Mesendoderm (in vitro differentiated cells): ENCODE measurements around the gene DNAJC4.

Source experiments
- DNase-seq: peaks from one replicate; pipeline ENCODE4 v3.0.0; 2013
- H2AK5ac ChIP-seq: 2 replicates; pipeline ENCODE4 v1.6.1; 2013; ENCODE audit warnings: low read length, inconsistent platforms
- H2BK120ac ChIP-seq: 2 replicates; pipeline ENCODE4 v1.6.1; 2013; ENCODE audit warnings: low read depth, mild to moderate bottlenecking, low read length, moderate library complexity, mixed read lengths
- H2BK15ac ChIP-seq: replicated peaks from 2 replicates; pipeline ENCODE4 v1.6.1; 2013; ENCODE audit warnings: low read depth, mild to moderate bottlenecking, moderate library complexity
- H2BK5ac ChIP-seq: 2 replicates; pipeline ENCODE4 v1.6.1; 2013; ENCODE audit warnings: low read length, inconsistent platforms
- H3K18ac ChIP-seq: 2 replicates; pipeline ENCODE4 v1.6.1; 2013; ENCODE audit warnings: mild to moderate bottlenecking, low read length, mixed read lengths
- H3K23ac ChIP-seq: one replicate; pipeline ENCODE4 v1.6.1; 2013; ENCODE audit warnings: low read length
- H3K27ac ChIP-seq: 2 replicates; pipeline ENCODE4 v1.5.1; 2013; ENCODE audit warnings: low read depth, mild to moderate bottlenecking, inconsistent platforms, low read length, moderate library complexity
- H3K27me3 ChIP-seq: 2 replicates; pipeline ENCODE4 v1.6.1; 2013; ENCODE audit warnings: low read length, control low read depth, mild to moderate bottlenecking, inconsistent platforms; ENCODE audit not compliant: insufficient read depth, poor library complexity
- H3K36me3 ChIP-seq: 2 replicates; pipeline ENCODE4 v1.6.1; 2013; ENCODE audit warnings: low read length, inconsistent platforms; ENCODE audit not compliant: control insufficient read depth, insufficient read depth
- H3K4ac ChIP-seq: one replicate; pipeline ENCODE4 v1.6.1; 2013; ENCODE audit warnings: low read depth, mild to moderate bottlenecking, low read length, moderate library complexity
- H3K4me1 ChIP-seq: 2 replicates; pipeline ENCODE4 v1.6.1; 2013; ENCODE audit warnings: low read depth, low read length, inconsistent platforms; ENCODE audit not compliant: control insufficient read depth
- H3K4me2 ChIP-seq: 2 replicates; pipeline ENCODE4 v1.6.1; 2013; ENCODE audit warnings: low read length
- H3K4me3 ChIP-seq: 2 replicates; pipeline ENCODE4 v1.5.1; 2013; ENCODE audit warnings: mild to moderate bottlenecking, low read length
- H3K56ac ChIP-seq: one replicate; pipeline ENCODE4 v1.6.1; 2013; ENCODE audit warnings: low read length
- H3K79me1 ChIP-seq: 2 replicates; pipeline ENCODE4 v1.6.1; 2013; ENCODE audit warnings: low read length, inconsistent platforms
- H3K79me2 ChIP-seq: 2 replicates; pipeline ENCODE4 v1.6.1; 2013; ENCODE audit warnings: mild to moderate bottlenecking, low read length; ENCODE audit not compliant: control insufficient read depth, insufficient read depth
- H3K9ac ChIP-seq: 2 replicates; pipeline ENCODE4 v1.6.1; 2013; ENCODE audit warnings: low read length, inconsistent platforms
- H4K5ac ChIP-seq: one replicate; pipeline ENCODE4 v1.6.1; 2013; ENCODE audit warnings: low read length
- H4K8ac ChIP-seq: one replicate; pipeline ENCODE4 v1.6.1; 2013; ENCODE audit warnings: low read depth, mild to moderate bottlenecking, control low read depth, low read length, moderate library complexity
- WGBS: extraction: QIAGEN DNeasy Blood & Tissue Kit; methylation state at CpG from one replicate; pipeline ENCODE4 v1.1.7; 2013; ENCODE audit warnings: low lambda C conversion rate, missing lambda C conversion rate; ENCODE audit not compliant: insufficient coverage; ENCODE audit errors: extremely low coverage; 5-methylcytosine and 5-hydroxymethylcytosine counted together

Gene DNAJC4

DNA sequence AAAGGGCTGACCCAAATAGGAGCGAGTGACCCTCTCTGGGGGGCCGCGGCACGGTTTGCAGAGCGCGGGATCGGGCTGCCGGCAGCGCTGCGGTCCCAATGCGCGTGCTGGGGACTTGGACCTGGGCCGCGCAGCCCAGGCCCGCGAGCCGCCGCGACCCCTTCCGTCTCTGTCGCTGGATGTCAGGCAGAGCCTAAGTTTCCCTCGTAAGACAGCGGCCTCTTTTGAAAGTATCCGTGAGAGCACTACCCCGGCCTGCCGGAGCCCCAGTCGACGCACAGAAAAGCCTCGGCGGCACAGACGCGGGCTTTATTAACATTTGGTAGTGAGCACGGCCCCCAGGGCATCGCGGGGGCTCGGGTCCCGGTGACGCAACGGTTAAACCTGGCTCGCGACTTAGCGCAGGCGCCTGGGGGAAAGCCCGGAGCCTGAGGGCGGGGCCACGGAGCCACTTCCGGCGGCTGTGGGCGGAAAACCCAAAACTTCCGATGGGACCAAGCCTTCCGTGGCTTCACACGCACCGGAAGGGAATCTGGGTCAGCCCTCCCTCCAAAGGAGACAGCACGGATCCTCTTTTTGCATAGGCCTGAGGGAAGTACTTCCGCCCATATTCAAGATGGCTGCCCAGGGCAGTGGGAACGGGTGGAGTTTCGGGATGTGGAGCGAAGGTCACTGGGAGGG, 39.3 kb downstream of the DNAJC4 start:
- H2AK5ac ChIP-seq: no peak overlapping the region
- H4K8ac ChIP-seq: no peak overlapping the region
- H3K56ac ChIP-seq: peak overlapping the region; percentile 97
- peak overlapping the region; percentile 14 for H2BK120ac ChIP-seq
- peaks cover 1% of the 10 kb centered on the region for H3K36me3 ChIP-seq
- peak overlapping the region; percentile 74 for H3K4ac ChIP-seq
- H3K79me1 ChIP-seq: no peaks in the 10 kb centered on the region
- H3K27ac ChIP-seq: peak overlapping the region; percentile 96
- H3K27me3 ChIP-seq: no peaks in the 10 kb centered on the region
- WGBS: no CpG with 5 or more reads among the region's 58 CpGs
- H3K23ac ChIP-seq: no peak overlapping the region
- peak; percentile 100 for DNase-seq
- H3K9ac ChIP-seq: peak overlapping the region; percentile 93
- peak overlapping the region; percentile 81 for H3K18ac ChIP-seq
- no peaks in the 10 kb centered on the region for H3K79me2 ChIP-seq
- peaks cover 5% of the 10 kb centered on the region for H3K4me1 ChIP-seq
- peak overlapping the region; percentile 65 for H2BK5ac ChIP-seq
- peak overlapping the region; percentile 62 for H3K4me3 ChIP-seq
- peak overlapping the region; percentile 94 for H3K4me2 ChIP-seq
- H4K5ac ChIP-seq: no peak overlapping the region
- no peak overlapping the region for H2BK15ac ChIP-seq

DNA sequence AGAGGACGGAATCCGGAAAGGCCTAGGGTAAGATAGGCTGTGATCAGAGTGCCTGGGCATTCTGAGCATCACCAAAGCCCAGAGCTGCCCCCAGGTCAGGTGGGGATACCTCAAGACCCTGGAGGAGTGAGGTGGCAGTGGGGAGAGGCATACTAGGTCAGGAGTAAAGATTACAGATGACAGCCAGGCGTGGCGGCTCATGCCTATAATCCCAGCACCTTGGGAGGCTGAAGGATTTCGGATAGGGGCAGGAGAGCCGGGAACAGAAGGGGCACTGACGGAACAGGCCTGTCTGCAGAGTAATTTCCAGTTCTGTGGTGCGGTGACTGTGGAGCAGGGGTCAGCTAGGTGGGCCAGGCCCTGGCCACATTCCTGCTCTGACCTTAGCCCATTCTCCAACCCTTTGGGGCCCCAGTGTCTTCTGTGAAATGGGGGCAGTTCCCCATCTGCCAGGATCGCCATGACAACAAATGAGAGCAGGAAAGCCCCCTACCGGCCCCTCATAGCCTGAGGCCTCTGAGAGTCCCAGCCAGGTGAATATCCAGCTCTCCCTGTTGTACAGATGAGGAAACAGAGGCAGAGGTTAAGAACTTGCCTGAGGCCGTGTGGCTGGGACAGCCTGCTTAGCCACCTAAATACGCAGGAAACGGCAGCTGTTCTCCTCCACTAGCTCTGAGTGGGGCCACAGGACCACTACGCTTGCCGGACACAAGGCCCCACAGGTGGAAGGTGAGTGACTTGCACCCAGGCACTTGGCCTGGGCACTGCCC, 44.9 kb downstream of the DNAJC4 start:
- no peak for DNase-seq
- no peaks in the 10 kb centered on the region for H3K27me3 ChIP-seq
- WGBS: no CpG with 5 or more reads among the region's 15 CpGs
- H2BK15ac ChIP-seq: no peak overlapping the region
- no peak overlapping the region for H3K27ac ChIP-seq
- H3K36me3 ChIP-seq: no peaks in the 10 kb centered on the region
- H3K4me3 ChIP-seq: no peak overlapping the region
- no peak overlapping the region for H2AK5ac ChIP-seq
- H3K4me1 ChIP-seq: no peaks in the 10 kb centered on the region
- H3K56ac ChIP-seq: peak overlapping the region; percentile 25
- no peak overlapping the region for H4K5ac ChIP-seq
- H3K4me2 ChIP-seq: no peak overlapping the region
- no peaks in the 10 kb centered on the region for H3K79me2 ChIP-seq
- no peak overlapping the region for H3K18ac ChIP-seq
- H3K9ac ChIP-seq: no peak overlapping the region
- H2BK120ac ChIP-seq: no peak overlapping the region
- no peak overlapping the region for H3K4ac ChIP-seq
- no peak overlapping the region for H3K23ac ChIP-seq
- no peaks in the 10 kb centered on the region for H3K79me1 ChIP-seq
- H2BK5ac ChIP-seq: no peak overlapping the region
- H4K8ac ChIP-seq: no peak overlapping the region

DNA sequence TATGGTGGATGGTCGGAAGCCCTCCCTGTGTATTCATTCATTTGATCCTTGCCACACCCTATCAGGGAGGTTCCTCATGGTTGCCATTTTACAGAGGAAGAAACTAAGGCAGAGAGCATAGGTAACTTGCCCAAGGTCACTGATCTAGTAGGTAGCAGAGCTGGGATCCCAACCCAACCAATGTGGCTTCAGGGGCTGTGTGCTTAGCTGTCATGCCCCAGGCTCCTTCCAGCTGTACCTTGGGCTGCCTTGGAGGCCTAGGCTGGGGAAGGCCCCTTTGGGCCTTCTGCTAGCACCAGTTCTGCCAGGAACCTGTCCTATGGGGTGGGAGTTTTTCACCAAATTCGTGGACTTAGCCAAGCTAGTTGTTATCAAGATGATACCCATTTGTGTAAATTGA, 45.5 kb downstream of the DNAJC4 start:
- no peaks in the 10 kb centered on the region for H3K4me1 ChIP-seq
- H3K27me3 ChIP-seq: no peaks in the 10 kb centered on the region
- no peak overlapping the region for H3K27ac ChIP-seq
- no peak overlapping the region for H3K4me3 ChIP-seq
- no peaks in the 10 kb centered on the region for H3K79me1 ChIP-seq
- H3K4me2 ChIP-seq: no peak overlapping the region
- no peak overlapping the region for H3K4ac ChIP-seq
- H2AK5ac ChIP-seq: no peak overlapping the region
- no peak overlapping the region for H2BK5ac ChIP-seq
- H3K23ac ChIP-seq: no peak overlapping the region
- no CpG with 5 or more reads among the region's 2 CpGs for WGBS
- H4K5ac ChIP-seq: no peak overlapping the region
- H3K79me2 ChIP-seq: no peaks in the 10 kb centered on the region
- H4K8ac ChIP-seq: no peak overlapping the region
- no peak for DNase-seq
- H3K36me3 ChIP-seq: no peaks in the 10 kb centered on the region
- H3K9ac ChIP-seq: no peak overlapping the region
- no peak overlapping the region for H3K18ac ChIP-seq
- no peak overlapping the region for H3K56ac ChIP-seq
- no peak overlapping the region for H2BK120ac ChIP-seq
- no peak overlapping the region for H2BK15ac ChIP-seq

DNA sequence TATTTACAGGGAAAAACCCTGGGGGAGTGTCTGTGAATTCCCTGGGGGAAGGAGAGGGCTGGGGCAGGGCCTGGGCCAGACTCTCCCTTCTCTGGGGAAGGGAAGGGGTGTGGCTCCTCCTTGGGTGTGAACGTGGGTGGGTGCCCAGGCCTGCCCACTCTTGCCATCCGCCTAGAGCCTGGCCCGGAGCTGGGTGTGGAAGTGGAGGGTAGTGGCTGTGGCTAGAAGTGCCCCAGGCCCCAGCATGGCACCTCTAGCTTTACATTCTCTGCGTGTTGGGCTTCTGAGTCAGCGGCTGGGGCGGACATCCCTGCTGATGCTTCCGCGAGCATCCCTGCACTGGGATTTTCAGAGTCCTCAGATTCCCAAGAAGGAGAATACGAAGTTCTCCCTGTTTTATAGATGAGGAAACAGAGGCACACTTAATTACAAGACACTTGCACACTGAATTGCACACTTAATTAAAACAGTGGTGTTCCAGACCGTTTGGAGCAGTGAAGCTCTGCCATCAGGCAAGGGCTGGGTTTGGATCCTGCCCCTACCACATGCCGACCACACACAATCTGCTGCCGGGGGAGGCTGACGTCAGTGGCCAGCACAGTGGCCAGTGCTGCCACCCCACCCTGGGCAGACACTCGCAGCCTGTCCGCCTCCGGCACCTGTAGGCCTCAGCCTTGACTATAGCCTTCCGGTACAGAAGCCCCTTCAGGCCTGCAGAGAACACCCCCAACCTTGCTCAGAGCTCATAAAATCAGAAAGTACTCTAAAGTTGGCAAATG, 46.5 kb downstream of the DNAJC4 start:
- WGBS: no CpG with 5 or more reads among the region's 17 CpGs

DNA sequence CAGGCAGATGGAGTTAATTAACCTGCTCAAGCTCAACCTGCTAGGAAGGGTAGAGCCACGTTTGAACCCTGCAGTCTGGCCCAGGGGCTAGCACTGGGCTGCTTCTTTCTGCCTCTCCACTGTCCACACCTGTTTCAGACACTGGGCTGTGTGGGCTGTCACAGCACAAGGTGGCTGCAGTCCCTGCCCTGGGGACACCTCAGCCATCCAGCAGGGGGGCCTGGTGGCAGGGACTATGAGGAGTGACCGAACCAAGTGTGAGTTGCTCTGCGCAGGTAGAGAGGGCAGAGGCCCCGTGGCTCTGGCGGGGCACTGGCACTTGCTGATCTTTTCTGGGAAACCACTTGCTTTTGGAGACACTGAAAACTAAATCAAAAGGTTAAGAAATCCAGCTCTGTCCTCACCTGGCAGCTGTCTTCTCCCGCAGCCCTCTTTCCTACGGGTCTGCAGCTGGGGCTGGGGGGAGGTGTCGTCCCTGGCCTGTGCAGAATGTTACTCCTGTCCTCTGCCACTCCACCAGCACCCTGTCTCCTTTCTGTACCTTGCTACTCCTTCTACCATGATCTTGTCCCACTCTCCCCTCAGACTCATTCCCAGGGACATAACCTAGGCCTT, 48.3 kb downstream of the DNAJC4 start:
- no peak overlapping the region for H3K23ac ChIP-seq
- no peak overlapping the region for H4K8ac ChIP-seq
- H2BK5ac ChIP-seq: no peak overlapping the region
- H3K36me3 ChIP-seq: no peaks in the 10 kb centered on the region
- no peak for DNase-seq
- WGBS: no CpG with 5 or more reads among the region's 8 CpGs
- no peak overlapping the region for H3K4me2 ChIP-seq
- H4K5ac ChIP-seq: no peak overlapping the region
- H3K18ac ChIP-seq: no peak overlapping the region
- H2BK15ac ChIP-seq: no peak overlapping the region
- H3K4ac ChIP-seq: no peak overlapping the region
- H3K9ac ChIP-seq: no peak overlapping the region
- H3K4me1 ChIP-seq: no peaks in the 10 kb centered on the region
- no peak overlapping the region for H2AK5ac ChIP-seq
- H3K79me1 ChIP-seq: no peaks in the 10 kb centered on the region
- H3K56ac ChIP-seq: no peak overlapping the region
- H3K27me3 ChIP-seq: no peaks in the 10 kb centered on the region
- no peak overlapping the region for H3K4me3 ChIP-seq
- H3K27ac ChIP-seq: no peak overlapping the region
- H2BK120ac ChIP-seq: no peak overlapping the region
- H3K79me2 ChIP-seq: no peaks in the 10 kb centered on the region

More for the DNA sequence above, 46.5 kb downstream of the DNAJC4 start:
- Histone ChIP-seq H3K23ac (no peak overlapping the region), H4K5ac (no peak overlapping the region), H3K9ac (no peak overlapping the region), H2BK5ac (no peak overlapping the region), H3K4ac (no peak overlapping the region), H3K4me1 (no peaks in the 10 kb centered on the region), H2AK5ac (no peak overlapping the region), H2BK15ac (no peak overlapping the region), H3K56ac (no peak overlapping the region), H3K27ac (no peak overlapping the region), H2BK120ac (no peak overlapping the region), H3K4me2 (no peak overlapping the region), H3K79me1 (no peaks in the 10 kb centered on the region), H3K4me3 (no peak overlapping the region), H3K18ac (no peak overlapping the region), H3K27me3 (no peaks in the 10 kb centered on the region), H3K36me3 (no peaks in the 10 kb centered on the region), H4K8ac (no peak overlapping the region), H3K79me2 (no peaks in the 10 kb centered on the region)
- no peak for DNase-seq
